PFSK-1 (cell line): Measurements from ENCODE around the gene PWWP2A.

Experiments used
- FOXP2 ChIP-seq: optimal IDR thresholded peaks from 2 replicates; pipeline ENCODE3; 2011; ENCODE audit warnings: borderline replicate concordance, control low read depth, inconsistent platforms; ENCODE audit not compliant: insufficient read depth; ENCODE audit errors: extremely low read length, extremely low read depth
- POLR2AphosphoS5 ChIP-seq: IDR thresholded peaks from 2 replicates; pipeline ENCODE4 v1.6.1; 2012; ENCODE audit warnings: low read depth, mild to moderate bottlenecking, control low read depth, low read length, moderate library complexity
- SIN3A ChIP-seq: IDR thresholded peaks from 2 replicates; pipeline ENCODE4 v1.6.1; 2012; ENCODE audit warnings: mild to moderate bottlenecking, low read length, moderate library complexity, borderline replicate concordance; ENCODE audit not compliant: insufficient read depth
- TAF1 ChIP-seq: IDR thresholded peaks from 2 replicates; pipeline ENCODE4 v1.6.1; 2012; ENCODE audit warnings: low read length, control low read depth, borderline replicate concordance; ENCODE audit not compliant: insufficient read depth
- TF ChIP-seq, protein P1 (sequence below), 2 experiments: IDR thresholded peaks; 2 replicates each; pipeline versions ENCODE4 v1.6.1 to v1.8.0; 2011 to 2012; ENCODE audit warnings: low read depth in 2 of 2, low read length in 2 of 2, control low read depth in 1 of 2, inconsistent platforms in 1 of 2, mild to moderate bottlenecking in 1 of 2, moderate library complexity in 1 of 2; ENCODE audit not compliant: insufficient read depth in 1 of 2

The PWWP2A gene

DNA sequence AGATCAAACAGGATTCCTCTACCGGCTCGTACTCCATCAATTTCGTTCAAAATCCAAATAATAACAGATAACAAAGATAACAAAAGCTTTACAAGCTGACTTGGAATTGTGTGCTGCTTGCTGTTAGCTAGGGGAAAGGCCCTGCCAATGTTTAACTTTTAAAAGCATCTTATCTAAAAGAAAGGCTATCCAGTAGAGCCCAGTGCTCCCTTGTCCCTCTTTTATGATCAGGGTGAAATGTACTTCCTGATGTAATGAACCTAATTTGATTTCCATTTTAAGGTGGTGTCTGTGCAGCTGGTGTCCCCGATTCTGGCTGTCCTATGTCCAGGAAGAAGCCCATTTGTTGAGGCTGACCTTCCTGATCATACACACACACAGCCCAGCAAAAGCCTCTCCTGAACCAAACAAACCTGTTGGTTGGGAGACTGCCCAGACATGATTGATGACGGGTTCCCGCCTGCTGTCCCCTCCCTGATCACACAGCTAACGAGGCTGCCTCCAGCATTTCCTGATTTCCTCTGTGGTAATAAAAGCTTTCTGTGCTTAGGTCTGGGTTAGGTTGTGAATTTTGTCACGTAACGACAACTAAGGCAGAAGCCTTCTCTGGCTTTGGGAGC, 54.1 kb downstream of the PWWP2A start:
- TF ChIP-seq FOXP2 (no peak), POLR2AphosphoS5 (no peak), SIN3A (no peak), TAF1 (no peak)
- TF ChIP-seq, protein P1, sequence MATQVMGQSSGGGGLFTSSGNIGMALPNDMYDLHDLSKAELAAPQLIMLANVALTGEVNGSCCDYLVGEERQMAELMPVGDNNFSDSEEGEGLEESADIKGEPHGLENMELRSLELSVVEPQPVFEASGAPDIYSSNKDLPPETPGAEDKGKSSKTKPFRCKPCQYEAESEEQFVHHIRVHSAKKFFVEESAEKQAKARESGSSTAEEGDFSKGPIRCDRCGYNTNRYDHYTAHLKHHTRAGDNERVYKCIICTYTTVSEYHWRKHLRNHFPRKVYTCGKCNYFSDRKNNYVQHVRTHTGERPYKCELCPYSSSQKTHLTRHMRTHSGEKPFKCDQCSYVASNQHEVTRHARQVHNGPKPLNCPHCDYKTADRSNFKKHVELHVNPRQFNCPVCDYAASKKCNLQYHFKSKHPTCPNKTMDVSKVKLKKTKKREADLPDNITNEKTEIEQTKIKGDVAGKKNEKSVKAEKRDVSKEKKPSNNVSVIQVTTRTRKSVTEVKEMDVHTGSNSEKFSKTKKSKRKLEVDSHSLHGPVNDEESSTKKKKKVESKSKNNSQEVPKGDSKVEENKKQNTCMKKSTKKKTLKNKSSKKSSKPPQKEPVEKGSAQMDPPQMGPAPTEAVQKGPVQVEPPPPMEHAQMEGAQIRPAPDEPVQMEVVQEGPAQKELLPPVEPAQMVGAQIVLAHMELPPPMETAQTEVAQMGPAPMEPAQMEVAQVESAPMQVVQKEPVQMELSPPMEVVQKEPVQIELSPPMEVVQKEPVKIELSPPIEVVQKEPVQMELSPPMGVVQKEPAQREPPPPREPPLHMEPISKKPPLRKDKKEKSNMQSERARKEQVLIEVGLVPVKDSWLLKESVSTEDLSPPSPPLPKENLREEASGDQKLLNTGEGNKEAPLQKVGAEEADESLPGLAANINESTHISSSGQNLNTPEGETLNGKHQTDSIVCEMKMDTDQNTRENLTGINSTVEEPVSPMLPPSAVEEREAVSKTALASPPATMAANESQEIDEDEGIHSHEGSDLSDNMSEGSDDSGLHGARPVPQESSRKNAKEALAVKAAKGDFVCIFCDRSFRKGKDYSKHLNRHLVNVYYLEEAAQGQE (IDR thresholded peaks at IDR 0.05; ENCODE audit: insufficient read depth in 1 of 2, low read depth in 2 of 2, low read length in 2 of 2): no peak

DNA sequence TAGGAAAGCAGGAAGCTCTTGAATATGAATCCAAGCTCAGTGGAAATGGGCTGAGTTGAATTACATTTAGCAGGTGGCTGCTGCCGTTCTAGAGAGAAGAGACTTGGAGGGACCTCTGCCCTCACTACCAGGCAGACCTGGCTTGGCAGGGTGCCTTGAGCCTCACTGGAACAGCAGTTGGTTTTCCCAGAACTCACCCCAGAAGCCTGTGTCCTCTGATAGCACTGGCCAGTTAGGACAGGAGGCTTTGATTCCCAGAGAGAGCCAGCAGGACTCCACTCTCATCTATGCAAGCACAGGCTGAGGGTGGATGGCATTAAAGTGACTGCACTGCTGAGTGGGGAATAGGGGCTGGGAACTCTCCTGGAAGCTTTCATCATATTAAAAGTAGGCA, 54.8 kb downstream of the PWWP2A start:
- TF ChIP-seq POLR2AphosphoS5: no peak
- TF ChIP-seq, protein P1 (IDR thresholded peaks at IDR 0.05; ENCODE audit: insufficient read depth in 1 of 2, low read depth in 2 of 2, low read length in 2 of 2): no peak
- TF ChIP-seq FOXP2: no peak
- TF ChIP-seq SIN3A: no peak
- no peak for TF ChIP-seq TAF1

DNA sequence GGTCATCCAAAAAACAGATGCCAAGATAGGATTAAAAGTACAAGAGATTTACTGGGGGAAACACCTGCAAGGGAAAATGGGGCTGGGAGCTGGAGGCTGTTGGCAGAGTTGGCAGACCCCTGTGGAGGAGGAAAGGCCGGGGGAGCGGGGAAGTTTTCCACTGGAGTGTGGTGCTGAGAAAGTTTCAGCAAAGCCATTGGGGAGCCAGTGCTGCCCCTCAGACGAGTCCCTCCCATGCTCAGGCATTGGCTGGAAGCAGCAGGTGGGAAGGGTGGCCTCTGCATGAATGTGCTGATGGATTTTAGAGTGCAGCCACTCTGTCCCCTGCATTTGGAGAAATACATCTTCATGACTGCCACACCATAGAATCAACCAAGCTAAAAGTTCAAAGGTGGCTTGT, 57.5 kb downstream of the PWWP2A start:
- TF ChIP-seq FOXP2 (no peak), POLR2AphosphoS5 (no peak), TAF1 (no peak)

DNA sequence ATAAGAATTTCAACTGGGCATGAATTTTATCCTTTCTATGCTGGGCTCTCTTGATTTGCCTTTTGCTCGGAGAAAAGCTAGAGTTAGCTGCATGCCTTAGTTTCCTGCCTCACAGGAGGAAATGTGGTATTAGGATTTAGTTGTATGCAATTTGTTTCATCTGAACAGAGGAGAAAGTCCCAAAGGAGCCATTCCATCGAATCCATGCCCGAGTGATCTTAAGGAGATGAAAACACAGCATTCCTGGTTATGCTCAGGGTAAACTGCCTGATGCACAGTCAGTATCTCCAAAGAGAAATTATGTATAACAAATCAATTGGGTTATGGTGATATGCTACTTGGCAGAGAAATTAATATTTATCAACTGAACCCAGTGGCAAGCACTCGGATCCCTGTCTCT, 59.2 kb downstream of the PWWP2A start:
- TF ChIP-seq FOXP2 (no peak), POLR2AphosphoS5 (no peak), SIN3A (no peak), TAF1 (no peak)
- TF ChIP-seq, protein P1 (IDR thresholded peaks at IDR 0.05; ENCODE audit: insufficient read depth in 1 of 2, low read depth in 2 of 2, low read length in 2 of 2): no peak

DNA sequence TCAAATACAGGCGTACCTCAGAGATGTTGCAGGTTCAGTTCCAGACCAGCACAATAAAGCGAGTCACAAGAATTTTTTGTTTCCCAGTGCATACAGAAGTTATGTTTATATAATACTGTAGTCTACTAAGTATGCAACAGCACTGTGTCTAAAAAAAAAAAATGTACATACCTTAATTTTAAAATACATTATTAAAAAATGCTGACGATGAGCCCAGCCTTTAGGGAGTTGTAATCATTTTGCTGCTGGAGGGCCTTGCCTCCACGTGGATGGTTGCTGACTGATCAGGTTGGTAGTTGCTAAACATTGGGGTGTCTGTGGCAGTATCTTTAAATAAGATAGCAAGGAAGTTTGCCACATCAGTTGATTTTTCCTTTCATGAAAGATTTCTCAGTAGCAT, 62.0 kb downstream of the PWWP2A start:
- TF ChIP-seq, protein P1 (IDR thresholded peaks at IDR 0.05; ENCODE audit: insufficient read depth in 1 of 2, low read depth in 2 of 2, low read length in 2 of 2): no peak
- TF ChIP-seq FOXP2: no peak
- TF ChIP-seq POLR2AphosphoS5: no peak
- no peak for TF ChIP-seq TAF1
- TF ChIP-seq SIN3A: no peak
